ENCODE results near the gene CST3.

CST3 gene

DNA sequence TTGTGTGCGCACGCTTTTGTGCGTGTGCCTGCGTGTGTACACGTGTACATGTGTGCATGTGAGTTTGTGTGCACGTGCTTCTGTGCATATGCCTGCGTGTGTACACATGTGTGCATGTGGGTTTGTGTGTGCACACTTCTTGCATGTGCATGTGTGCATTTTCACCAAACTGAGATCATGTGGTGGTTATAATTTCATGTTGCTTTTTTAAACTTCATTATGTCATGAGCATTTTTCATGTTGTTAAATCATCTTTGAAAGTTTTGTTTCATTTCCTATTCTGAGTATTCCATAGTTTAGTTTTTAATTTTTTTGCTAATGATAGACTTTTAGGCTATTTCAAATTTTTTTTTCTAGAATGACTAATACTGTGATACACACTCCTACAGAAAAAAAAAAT lies 6.4 kb upstream of the CST3 start:
- no peak for DNase-seq (ENCODE audit: low read depth)
- TF ChIP-seq, protein P1, sequence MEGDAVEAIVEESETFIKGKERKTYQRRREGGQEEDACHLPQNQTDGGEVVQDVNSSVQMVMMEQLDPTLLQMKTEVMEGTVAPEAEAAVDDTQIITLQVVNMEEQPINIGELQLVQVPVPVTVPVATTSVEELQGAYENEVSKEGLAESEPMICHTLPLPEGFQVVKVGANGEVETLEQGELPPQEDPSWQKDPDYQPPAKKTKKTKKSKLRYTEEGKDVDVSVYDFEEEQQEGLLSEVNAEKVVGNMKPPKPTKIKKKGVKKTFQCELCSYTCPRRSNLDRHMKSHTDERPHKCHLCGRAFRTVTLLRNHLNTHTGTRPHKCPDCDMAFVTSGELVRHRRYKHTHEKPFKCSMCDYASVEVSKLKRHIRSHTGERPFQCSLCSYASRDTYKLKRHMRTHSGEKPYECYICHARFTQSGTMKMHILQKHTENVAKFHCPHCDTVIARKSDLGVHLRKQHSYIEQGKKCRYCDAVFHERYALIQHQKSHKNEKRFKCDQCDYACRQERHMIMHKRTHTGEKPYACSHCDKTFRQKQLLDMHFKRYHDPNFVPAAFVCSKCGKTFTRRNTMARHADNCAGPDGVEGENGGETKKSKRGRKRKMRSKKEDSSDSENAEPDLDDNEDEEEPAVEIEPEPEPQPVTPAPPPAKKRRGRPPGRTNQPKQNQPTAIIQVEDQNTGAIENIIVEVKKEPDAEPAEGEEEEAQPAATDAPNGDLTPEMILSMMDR (IDR thresholded peaks at IDR 0.05; ENCODE audit: low read depth, low read length, missing control alignments): no peak

DNA sequence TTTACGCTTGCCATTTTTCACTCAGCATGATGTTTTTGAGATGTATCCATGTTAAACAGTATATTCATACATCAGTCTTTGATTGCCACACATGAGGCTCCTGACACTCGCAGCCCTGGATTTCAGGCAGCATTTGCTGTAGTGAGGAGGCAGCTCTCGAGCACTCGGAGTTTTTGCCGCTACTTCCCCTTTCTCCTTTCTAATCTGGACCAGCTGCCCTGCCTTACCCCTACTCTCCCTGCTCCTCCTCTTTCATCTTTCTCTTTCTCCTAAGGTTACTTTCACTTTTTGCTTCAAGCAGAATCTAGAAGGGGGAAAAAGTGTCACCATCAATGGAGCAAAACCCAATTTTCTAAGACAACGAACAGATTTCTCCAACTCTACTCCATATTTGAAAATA lies 5.9 kb upstream of the CST3 start:
- no peak overlapping the region for H3K4me3 ChIP-seq (ENCODE audit: low read depth, low read length)
- TF ChIP-seq, protein P1 (IDR thresholded peaks at IDR 0.05; ENCODE audit: low read depth, low read length, missing control alignments): no peak
- no peak for DNase-seq (ENCODE audit: low read depth)

More for the DNA sequence above, 6.4 kb upstream of the CST3 start:
- H3K4me3 ChIP-seq (ENCODE audit: low read depth, low read length): no peak overlapping the region

DNA sequence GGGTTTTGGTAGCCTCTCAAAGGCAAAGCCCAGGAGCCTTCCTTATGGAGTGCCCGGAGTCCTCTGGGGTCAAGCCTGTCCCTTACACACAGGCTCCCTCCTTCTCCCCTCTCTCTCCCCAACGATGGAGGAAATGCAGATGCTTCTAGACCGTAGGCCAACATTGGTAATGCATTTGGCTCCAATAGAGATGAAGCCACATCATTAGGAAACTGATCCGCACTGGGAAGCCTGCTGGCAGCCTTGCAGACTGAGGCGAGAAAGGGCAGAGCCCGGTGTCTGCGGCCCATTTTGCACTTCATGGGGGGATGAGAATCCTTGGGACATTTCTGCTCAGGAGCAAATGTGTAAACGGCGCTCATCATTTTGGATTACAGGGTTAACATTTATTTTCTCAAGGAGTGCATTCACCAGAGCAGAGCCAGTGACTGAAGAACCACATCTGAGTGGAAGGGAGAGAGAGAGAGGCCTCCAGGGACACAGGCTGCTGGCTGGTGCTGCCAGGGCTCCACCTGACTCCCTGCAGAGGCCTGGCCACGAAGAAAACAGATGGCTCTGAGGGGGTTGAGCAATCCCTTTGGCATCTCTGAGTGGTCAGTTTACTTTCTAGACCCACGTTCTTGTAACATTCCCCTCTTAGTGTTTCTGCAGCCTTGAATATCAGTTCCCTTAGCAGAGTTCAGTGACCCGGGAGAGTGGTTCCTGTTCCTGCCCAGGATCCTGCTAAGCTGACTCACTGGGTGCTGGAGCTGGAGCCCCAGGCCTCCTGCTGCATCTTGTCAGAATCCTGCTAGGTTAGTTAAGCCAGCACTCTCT lies 4.4 kb upstream of the CST3 start:
- no peak overlapping the region for H3K4me3 ChIP-seq (ENCODE audit: low read depth, low read length)
- no peak for DNase-seq (ENCODE audit: low read depth)
- TF ChIP-seq, protein P1 (IDR thresholded peaks at IDR 0.05; ENCODE audit: low read depth, low read length, missing control alignments): no peak

DNA sequence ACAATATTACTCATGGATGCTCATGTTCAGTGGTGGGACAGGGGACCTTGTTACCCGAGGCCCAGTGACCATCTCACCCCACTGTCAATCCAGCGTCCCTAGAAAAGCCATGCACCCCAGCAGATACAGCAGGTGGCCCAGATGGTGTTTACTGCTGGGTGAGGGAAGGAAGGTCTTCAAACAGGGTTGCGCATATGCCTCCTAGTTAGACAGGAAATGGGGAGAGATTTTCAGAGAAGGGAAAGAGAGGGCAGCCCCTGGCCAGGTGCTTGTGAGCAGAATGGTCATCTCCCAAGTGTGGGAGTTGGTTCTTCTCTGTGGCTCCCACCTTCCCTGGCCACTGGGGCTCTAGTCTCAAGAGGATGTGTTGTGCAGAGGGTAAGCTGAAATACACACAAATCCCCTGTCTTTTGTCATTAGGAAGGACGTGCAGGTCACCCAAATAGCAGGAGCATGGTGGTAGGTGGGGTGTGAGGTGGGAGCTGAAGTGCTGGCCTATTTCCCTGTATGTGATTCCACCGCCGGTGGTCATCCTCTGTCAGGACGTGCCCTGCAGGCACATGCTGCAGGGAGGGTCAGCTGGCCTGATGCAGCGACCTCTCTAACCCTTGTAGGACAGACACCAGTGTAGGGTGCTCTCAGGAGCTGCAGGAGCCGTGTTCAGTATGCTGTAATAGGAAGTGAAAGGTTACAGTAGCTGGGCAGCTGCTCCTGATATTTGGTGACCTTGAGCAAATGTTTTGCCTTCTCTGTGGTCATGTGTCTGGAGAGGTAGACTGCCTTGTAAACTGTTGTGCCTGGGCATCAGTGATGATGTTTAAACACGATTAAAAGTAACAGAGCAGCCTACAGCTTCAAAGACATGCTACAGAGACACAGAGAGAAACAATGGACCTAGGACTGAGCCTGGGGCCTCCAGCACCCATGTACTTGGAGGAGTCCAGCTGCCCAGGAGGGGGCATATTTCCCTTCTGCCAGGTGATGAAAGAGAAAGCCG lies 3.2 kb upstream of the CST3 start:
- H3K4me3 ChIP-seq (ENCODE audit: low read depth, low read length): no peak overlapping the region
- TF ChIP-seq, protein P1 (IDR thresholded peaks at IDR 0.05; ENCODE audit: low read depth, low read length, missing control alignments): no peak
- DNase-seq (ENCODE audit: low read depth): no peak

DNA sequence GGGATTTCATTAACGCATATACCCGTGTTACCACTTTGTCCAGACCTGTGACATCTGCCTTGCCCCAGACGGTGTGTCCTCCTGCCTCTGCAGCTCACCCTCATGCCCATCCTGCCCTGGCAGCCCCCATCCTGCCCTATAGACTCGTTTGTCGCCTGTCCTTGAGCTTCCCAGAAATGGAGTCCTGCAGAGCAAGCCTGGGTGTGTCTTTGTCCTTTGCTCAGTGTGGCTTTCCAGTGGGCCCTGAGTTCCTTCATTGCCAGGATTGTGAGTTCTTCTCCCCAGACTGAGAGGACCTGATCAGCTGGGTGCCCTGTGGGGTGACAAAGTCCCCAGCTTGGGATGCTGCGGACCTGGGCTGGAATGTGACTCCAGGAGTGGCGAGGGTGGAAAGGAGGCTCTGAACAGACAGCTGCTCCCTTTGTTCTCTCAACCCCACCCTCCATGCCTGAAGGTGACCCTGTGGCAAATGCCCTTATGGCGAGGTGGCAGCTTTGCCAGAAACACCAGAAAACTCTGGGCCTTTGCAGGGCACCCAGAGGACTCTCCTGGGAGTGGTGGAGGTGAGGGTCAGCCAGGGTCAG lies 2.4 kb upstream of the CST3 start:
- H3K4me3 ChIP-seq (ENCODE audit: low read depth, low read length): no peak overlapping the region
- TF ChIP-seq, protein P1 (IDR thresholded peaks at IDR 0.05; ENCODE audit: low read depth, low read length, missing control alignments): no peak
- DNase-seq (ENCODE audit: low read depth): no peak

DNA sequence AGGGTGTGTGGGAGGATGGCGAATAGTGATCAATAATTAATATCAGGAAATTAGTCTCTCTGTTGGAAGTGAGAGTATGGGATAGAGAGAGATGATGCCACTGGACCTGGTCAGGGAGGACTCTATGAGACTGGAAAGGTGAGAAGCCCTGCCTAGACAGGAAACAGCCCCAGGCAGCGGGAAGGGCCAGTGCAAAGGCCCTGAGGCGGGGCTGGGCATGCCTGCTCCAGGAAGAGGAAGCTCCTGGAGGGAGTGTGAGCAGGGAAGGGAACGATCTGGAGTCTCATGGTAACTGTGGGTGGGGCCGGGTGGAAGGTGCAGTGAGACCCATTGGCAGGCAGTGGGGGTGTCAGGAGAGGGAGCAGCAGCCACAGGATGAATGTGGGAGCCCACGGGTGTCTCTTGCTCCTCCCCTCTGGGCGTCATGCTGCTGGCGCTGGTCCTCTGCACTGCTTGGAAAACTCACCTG lies 1.8 kb upstream of the CST3 start:
- H3K4me3 ChIP-seq (ENCODE audit: low read depth, low read length): no peak overlapping the region
- DNase-seq (ENCODE audit: low read depth): no peak
- TF ChIP-seq, protein P1 (IDR thresholded peaks at IDR 0.05; ENCODE audit: low read depth, low read length, missing control alignments): no peak

All from GM12864 (cell line).